HepG2 (cell line): Measurements from ENCODE around the gene HORMAD2. TPM values are rescaled to one million over a fixed set of nuclear protein-coding genes. Genes with fewer than 3 reads are reported as not detected.

Source experiments
- AKNA ChIP-seq: sonication (generic); formaldehyde crosslinking; IDR thresholded peaks from 2 replicates; pipeline ENCODE4 v1.4.0; 2020; ENCODE audit warnings: missing genetic modification reagents, borderline replicate concordance
- BATF2 ChIP-seq: sonication (generic); formaldehyde crosslinking; IDR thresholded peaks from 2 replicates; pipeline ENCODE4 v1.8.0; 2022; ENCODE audit warnings: mild to moderate bottlenecking, missing genetic modification reagents, moderate library complexity
- CENPT ChIP-seq: sonication (generic); formaldehyde crosslinking; IDR thresholded peaks from 2 replicates; pipeline ENCODE4 v1.8.0; 2022; ENCODE audit warnings: low read depth, mild to moderate bottlenecking, moderate library complexity, missing genetic modification reagents
- CTCF ChIP-seq: sonication (generic); formaldehyde crosslinking; IDR thresholded peaks from 2 replicates; pipeline ENCODE4 v1.5.0; 2020; ENCODE audit warnings: mild to moderate bottlenecking, missing genetic modification reagents, moderate library complexity
- DMAP1 ChIP-seq: IDR thresholded peaks from 2 replicates; pipeline ENCODE4 v1.6.1; 2016
- FOXA3 ChIP-seq: IDR thresholded peaks from 2 replicates; pipeline ENCODE4 v1.6.1; 2016; ENCODE audit warnings: missing genetic modification reagents, missing compliant biosample characterization
- HBP1 ChIP-seq: IDR thresholded peaks from 2 replicates; pipeline ENCODE4 v1.6.1; 2016; ENCODE audit warnings: low read depth, control low read depth
- JUN ChIP-seq: sonication (generic); formaldehyde crosslinking; IDR thresholded peaks from 2 replicates; pipeline ENCODE4 v1.4.0; 2020; ENCODE audit warnings: mild to moderate bottlenecking, missing genetic modification reagents
- KLF12 ChIP-seq: sonication (generic); formaldehyde crosslinking; IDR thresholded peaks from 2 replicates; pipeline ENCODE4 v1.4.0; 2020; ENCODE audit warnings: missing genetic modification reagents, borderline replicate concordance
- PRDM4 ChIP-seq: sonication (generic); formaldehyde crosslinking; IDR thresholded peaks from 2 replicates; pipeline ENCODE4 v1.9.0; 2021; ENCODE audit warnings: missing genetic modification reagents, borderline replicate concordance
- RBM39 ChIP-seq: fragments of 200-400 bp; formaldehyde crosslinking; IDR thresholded peaks from one replicate; pipeline ENCODE4 v1.6.1; 2018; ENCODE audit warnings: antibody characterized with exemption, mild to moderate bottlenecking, low read depth, low read length; ENCODE audit not compliant: poor library complexity, severe bottlenecking
- SP5 ChIP-seq: IDR thresholded peaks from 2 replicates; pipeline ENCODE4 v1.6.1; 2016; ENCODE audit warnings: low read depth, borderline replicate concordance
- ZC3H4 ChIP-seq: sonication (generic); formaldehyde crosslinking; IDR thresholded peaks from 2 replicates; pipeline ENCODE4 v1.4.0; 2020; ENCODE audit warnings: missing genetic modification reagents, borderline replicate concordance
- ZFP82 ChIP-seq: sonication (generic); formaldehyde crosslinking; IDR thresholded peaks from 2 replicates; pipeline ENCODE4 v1.5.1; 2020; ENCODE audit warnings: mild to moderate bottlenecking, missing genetic modification reagents, borderline replicate concordance
- ZNF557 ChIP-seq: sonication (generic); formaldehyde crosslinking; IDR thresholded peaks from 2 replicates; pipeline ENCODE4 v1.4.0; 2020; ENCODE audit warnings: missing genetic modification reagents
- ZNF615 ChIP-seq: sonication (generic); formaldehyde crosslinking; IDR thresholded peaks from 2 replicates; pipeline ENCODE4 v1.5.0; 2020; ENCODE audit warnings: mild to moderate bottlenecking, missing genetic modification reagents, borderline replicate concordance
- polyA plus RNA-seq, 8 experiments: library from polyadenylated mRNA; depleted of rRNA in 3 of 8; stranded (reverse) in 7 of 8; unstranded in 1 of 8; fragments of >200 nt; fragmentation: Illumina TruSeq in 4 of 8; extraction: Trizol in 4 of 8; gene quantifications; 2 replicates each; pipeline versions ENCODE4 v1.2.1 to v1.2.3, GENCODE V29; 2011 to 2016; ENCODE audit warnings: low read depth in 4 of 8, missing spikeins in 1 of 8, mixed read lengths in 1 of 8; ENCODE audit not compliant: insufficient read depth in 1 of 8
- total RNA-seq, 5 experiments: library from RNA; depleted of rRNA; stranded (reverse); fragments of >200 nt; fragmentation: Illumina TruSeq; extraction: Trizol; gene quantifications; 2 replicates each; pipeline ENCODE4 v1.2.3, GENCODE V29; 2016; ENCODE audit warnings: low read depth in 1 of 5

HORMAD2 gene
- total and polyA plus RNA-seq, 2 of the 13 experiments (the other 11 are each of a cell fraction or from before 2014, with no cell fraction given) = not detected

- TF ChIP-seq PRDM4 (no peak), BATF2 (CRISPR knock-in tag) (no peak), HBP1 (CRISPR knock-in tag) (no peak), CTCF (CRISPR knock-in tag) (no peak), AKNA (CRISPR knock-in tag) (no peak), FOXA3 (CRISPR knock-in tag) (peak; percentile 46; the same call in 1 of the 2 replicates), JUN (CRISPR knock-in tag) (0 out of 2 replicates have a peak, but pooled peaks have one; percentile 29), ZFP82 (CRISPR knock-in tag) (no peak), SP5 (CRISPR knock-in tag) (no peak), CENPT (CRISPR knock-in tag) (no peak), ZNF615 (CRISPR knock-in tag) (no peak), KLF12 (CRISPR knock-in tag) (no peak), RBM39 (no peak), ZC3H4 (CRISPR knock-in tag) (no peak), ZNF557 (CRISPR knock-in tag) (peak; percentile 41; the same call in 1 of the 2 replicates), DMAP1 (CRISPR knock-in tag) (no peak)
Measured at GRCh38 chr22:30210235-30210909, 130.1 kb downstream of the HORMAD2 start (continued).
